Lower lobe of right lung (tissue), 2 donors: Measurements from ENCODE around the gene RSKR. TPM values are rescaled to one million over a fixed set of nuclear protein-coding genes. Genes with fewer than 3 reads are reported as not detected.

Experiments
- ATAC-seq, 2 donors: fragments of 200-7000 bp; cut with Tn5 transposase; one replicate each; pipeline ENCODE4 v1.9.1; 2020 to 2022; ENCODE audit warnings: mild to moderate bottlenecking in 2 of 2, moderate library complexity in 2 of 2
- DNase-seq: peaks from one replicate; pipeline ENCODE4 v3.0.0-alpha.2; 2020
- H3K27ac ChIP-seq: fragments of 200-600 bp; one replicate; pipeline ENCODE4 v1.8.0; 2022
- H3K27me3 ChIP-seq: fragments of 200-600 bp; one replicate; pipeline ENCODE4 v1.8.0; 2022; ENCODE audit warnings: low read depth
- H3K36me3 ChIP-seq: fragments of 200-600 bp; one replicate; pipeline ENCODE4 v1.8.0; 2022; ENCODE audit warnings: mild to moderate bottlenecking
- H3K4me1 ChIP-seq: fragments of 200-600 bp; one replicate; pipeline ENCODE4 v1.8.0; 2022
- H3K4me3 ChIP-seq: fragments of 200-600 bp; one replicate; pipeline ENCODE4 v1.8.0; 2022; ENCODE audit warnings: mild to moderate bottlenecking
- H3K9me3 ChIP-seq: fragments of 200-600 bp; one replicate; pipeline ENCODE4 v1.8.0; 2022
- intact Hi-C: fragments of 100-400 bp; cut with DNase I; formaldehyde crosslinking; loops from one replicate; pipeline ENCODE4 v1.11.0; 2022
- total RNA-seq: library from RNA; stranded (reverse); fragmentation: NEBNext Ultra II Directional; extraction: Animal tissue kit (Norgen Biotek cat#: 25700); gene quantifications from one replicate; pipeline ENCODE4 v1.2.1, GENCODE V29; 2021
- TF ChIP-seq, protein P1 (sequence below): fragments of 200-600 bp; IDR thresholded peaks from one replicate; pipeline ENCODE4 v1.8.0; 2022; ENCODE audit warnings: antibody characterized with exemption, mild to moderate bottlenecking
- donor health status: DM: no; HTN: yes; CAD: no; lungs with severe emphysema.

RSKR gene
- total RNA-seq, 1 donor from 2014 or later = 14.1 TPM

DNA sequence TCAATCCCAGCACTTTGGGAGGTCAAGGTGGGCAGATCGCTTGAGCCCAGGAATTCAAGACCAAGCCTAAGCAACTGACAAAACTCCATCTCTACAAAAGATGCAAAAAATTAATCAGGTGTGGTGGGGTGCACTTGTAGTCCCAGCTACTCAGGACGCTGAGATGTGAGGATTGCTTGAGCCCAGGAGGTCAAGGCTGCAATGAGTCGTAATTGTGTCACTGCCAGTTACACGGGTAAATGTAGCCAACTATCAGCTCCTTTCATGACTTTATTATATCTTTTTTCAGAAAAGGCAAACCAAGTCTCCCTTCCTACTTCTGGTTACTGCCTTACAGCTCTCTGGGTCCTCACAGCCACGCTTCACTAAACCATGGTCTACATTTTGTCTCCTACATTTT lies 43.8 kb upstream of the RSKR start:
- Histone ChIP-seq H3K27ac (no peak overlapping the region), H3K4me1 (peaks cover 18% of the 10 kb centered on the region), H3K27me3 (no peaks in the 10 kb centered on the region), H3K4me3 (no peak overlapping the region), H3K36me3 (peaks cover 55% of the 10 kb centered on the region), H3K9me3 (no peaks in the 10 kb centered on the region)
- TF ChIP-seq, protein P1, sequence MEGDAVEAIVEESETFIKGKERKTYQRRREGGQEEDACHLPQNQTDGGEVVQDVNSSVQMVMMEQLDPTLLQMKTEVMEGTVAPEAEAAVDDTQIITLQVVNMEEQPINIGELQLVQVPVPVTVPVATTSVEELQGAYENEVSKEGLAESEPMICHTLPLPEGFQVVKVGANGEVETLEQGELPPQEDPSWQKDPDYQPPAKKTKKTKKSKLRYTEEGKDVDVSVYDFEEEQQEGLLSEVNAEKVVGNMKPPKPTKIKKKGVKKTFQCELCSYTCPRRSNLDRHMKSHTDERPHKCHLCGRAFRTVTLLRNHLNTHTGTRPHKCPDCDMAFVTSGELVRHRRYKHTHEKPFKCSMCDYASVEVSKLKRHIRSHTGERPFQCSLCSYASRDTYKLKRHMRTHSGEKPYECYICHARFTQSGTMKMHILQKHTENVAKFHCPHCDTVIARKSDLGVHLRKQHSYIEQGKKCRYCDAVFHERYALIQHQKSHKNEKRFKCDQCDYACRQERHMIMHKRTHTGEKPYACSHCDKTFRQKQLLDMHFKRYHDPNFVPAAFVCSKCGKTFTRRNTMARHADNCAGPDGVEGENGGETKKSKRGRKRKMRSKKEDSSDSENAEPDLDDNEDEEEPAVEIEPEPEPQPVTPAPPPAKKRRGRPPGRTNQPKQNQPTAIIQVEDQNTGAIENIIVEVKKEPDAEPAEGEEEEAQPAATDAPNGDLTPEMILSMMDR = no peak
- no peak for ATAC-seq
- no peak for DNase-seq
- intact Hi-C loops = no loop called here

DNA sequence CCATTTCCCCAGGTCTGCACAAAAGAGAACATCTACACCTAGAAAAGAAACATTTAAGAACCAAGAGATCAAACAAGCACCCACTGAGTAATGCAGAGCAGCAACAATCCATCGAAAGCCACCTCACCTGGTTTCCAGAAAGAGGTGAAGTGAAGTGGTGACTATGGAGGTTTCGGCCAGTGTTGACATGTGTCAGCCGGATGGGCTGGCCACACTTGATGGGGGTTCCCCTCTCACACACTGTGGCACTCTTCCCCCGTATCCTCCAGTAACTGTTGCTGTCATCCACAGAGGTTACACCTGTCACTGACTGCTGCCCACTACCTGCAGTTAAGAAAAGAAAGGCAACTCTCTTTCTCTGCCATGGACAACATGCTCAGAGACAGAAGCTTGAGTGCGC lies 41.2 kb upstream of the RSKR start:
- TF ChIP-seq, protein P1 = no peak
- intact Hi-C loops = no loop called here
- H3K27me3 ChIP-seq = no peaks in the 10 kb centered on the region
- H3K9me3 ChIP-seq = no peaks in the 10 kb centered on the region
- H3K4me3 ChIP-seq = no peak overlapping the region
- no peak overlapping the region for H3K27ac ChIP-seq
- no peak for ATAC-seq
- DNase-seq = no peak
- H3K36me3 ChIP-seq = peaks cover 80% of the 10 kb centered on the region
- H3K4me1 ChIP-seq = peaks cover 2% of the 10 kb centered on the region

DNA sequence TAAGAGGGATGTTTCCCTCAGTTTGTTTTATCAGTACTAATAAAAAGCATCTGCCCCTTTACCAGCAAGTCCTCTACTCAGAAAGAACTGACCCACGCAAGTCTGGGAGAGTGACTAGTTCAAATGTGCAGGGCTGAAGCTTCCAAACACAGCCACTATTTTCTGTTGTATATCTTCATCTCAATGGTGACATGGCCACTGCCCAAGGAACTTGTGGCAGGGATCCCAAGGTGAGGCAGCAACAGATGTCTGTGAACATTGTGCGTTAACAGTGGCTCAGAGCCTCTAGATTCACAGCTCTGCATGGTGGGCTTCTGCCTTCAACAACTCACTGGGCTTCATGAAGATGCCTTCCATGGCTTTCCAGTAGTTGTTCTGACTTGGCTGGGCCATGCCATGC lies 34.7 kb upstream of the RSKR start:
- TF ChIP-seq, protein P1 = no peak

DNA sequence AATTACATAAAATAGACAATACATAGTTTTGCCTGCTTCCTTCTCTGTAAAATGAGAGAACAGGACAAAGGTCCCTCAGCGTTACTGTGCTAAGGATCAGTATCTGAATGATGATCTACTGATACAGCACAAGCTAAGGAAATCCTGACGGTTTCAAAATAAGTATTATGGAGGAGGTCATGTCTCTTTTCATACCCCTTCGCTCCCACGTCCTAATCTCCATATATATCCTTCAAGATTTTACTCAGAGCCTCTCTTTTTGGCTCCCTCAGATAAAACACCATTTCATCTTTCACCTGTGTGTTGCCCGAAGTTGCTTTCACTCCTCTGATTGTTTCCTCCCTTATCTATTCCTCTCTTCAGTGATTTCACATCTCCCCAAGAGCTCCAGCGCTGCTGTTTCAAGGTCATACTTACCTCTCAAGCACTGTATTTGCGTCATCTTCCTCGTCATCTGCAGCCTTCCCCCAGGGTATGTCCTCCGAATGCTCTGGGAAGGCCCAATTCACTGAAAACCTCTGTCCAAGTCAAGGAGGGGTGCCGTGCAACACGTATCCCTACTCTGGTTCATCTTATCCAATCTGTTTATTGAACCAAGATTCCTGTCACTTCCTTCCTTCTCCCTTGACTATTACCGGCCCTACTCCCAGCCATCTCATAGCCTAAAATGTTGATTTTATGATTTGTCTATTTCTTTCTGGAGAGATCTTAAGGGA lies 32.2 kb upstream of the RSKR start:
- Histone ChIP-seq H3K36me3 (peaks cover 54% of the 10 kb centered on the region), H3K4me3 (peak overlapping the region; percentile 88), H3K4me1 (peaks cover 41% of the 10 kb centered on the region), H3K27me3 (no peaks in the 10 kb centered on the region), H3K27ac (peak overlapping the region; percentile 95), H3K9me3 (no peaks in the 10 kb centered on the region)
- TF ChIP-seq, protein P1 = no peak
- ATAC-seq = no peak
- DNase-seq = no peak
- intact Hi-C loops = no loop called here

More for the DNA sequence above, 34.7 kb upstream of the RSKR start:
- Histone ChIP-seq H3K36me3 (peaks cover 54% of the 10 kb centered on the region), H3K9me3 (no peaks in the 10 kb centered on the region), H3K4me3 (no peak overlapping the region), H3K4me1 (peaks cover 26% of the 10 kb centered on the region), H3K27ac (no peak overlapping the region), H3K27me3 (no peaks in the 10 kb centered on the region)
- no peak for DNase-seq
- intact Hi-C loops = no loop called here
- ATAC-seq = no peak

DNA sequence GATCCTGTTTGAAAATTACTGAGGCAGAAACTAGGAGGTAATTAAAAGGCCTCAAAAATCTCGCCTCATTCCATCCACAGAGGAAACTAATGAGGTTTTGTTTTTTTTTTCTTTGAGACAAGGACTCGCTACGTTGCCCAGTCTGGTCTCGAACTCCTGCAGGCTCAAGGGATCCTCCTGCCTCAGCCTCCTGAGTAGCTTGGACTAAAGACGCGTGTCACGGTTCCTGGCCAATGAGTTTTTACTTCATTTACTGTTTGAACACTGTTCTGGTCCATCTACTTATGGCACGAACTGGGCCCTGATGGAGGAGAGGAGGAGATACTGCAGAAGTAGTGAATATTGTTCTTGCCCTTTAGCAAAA lies 31.6 kb upstream of the RSKR start:
- peaks cover 54% of the 10 kb centered on the region for H3K36me3 ChIP-seq
- ATAC-seq = no peak
- peak overlapping the region; percentile 95 for H3K27ac ChIP-seq

More for the DNA sequence above, 31.6 kb upstream of the RSKR start:
- Histone ChIP-seq H3K4me3 (peak overlapping the region; percentile 88), H3K9me3 (no peaks in the 10 kb centered on the region), H3K27me3 (no peaks in the 10 kb centered on the region), H3K4me1 (peaks cover 41% of the 10 kb centered on the region)
- intact Hi-C loops = no loop called here
- TF ChIP-seq, protein P1 = no peak
- no peak for DNase-seq
